HG03520 (cell line): ENCODE results near the gene CXorf65.

Experiments
- ATAC-seq: cut with Tn5 transposase; IDR thresholded peaks from one replicate; pipeline ENCODE4 v1.9.1; 2021; ENCODE audit warnings: mild to moderate bottlenecking, moderate library complexity; ENCODE audit not compliant: unreplicated experiment

The CXorf65 gene

DNA sequence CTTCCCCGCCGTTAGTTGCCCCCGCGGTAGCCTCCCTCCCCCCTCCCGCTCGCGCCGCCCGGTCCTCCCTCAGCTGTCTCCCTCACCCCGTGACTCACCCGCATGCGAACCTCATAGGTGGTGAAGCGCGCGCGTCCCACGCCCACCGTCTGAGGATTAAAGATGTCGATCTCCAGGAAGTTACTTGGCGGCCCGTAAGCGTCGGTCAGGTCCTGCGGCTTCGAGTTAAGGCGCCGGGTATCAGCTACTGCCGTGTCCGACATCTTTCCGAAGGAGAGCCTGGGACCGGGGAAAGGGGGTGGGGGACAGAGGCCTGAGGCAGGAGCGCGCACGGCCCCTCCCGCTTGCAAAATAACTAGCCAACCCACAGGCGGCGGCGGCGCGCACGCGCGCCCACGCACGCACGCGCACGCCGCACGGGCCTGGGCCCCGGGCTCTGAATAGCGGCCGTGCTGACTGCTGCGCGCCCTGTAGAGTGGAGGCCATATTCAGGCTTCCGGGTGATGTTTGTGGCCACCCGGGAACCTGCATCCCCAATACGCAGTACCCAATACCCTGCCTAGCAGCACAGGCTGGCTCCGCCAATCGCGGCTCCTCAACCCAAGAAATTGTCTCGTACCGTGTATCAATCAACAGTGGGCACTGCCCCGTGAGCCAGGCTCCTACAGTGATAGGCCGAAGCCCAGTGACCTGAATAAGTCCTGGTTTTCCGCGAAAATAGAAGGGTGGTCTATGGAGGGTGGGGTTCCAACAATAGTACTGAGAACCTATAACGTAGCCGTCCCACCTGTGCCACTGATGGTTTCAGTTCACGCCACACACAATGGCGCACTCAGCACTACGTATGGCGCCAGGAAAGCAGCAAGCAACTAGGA is 38.3 kb downstream of the CXorf65 start, which contains the start of gene SNX12:
SNX12 (minus strand) TSS at position 291 of the 875 bp plus-strand sequence; CDS start at position 263, 28 bp downstream.
- peak; percentile 92 for ATAC-seq

DNA sequence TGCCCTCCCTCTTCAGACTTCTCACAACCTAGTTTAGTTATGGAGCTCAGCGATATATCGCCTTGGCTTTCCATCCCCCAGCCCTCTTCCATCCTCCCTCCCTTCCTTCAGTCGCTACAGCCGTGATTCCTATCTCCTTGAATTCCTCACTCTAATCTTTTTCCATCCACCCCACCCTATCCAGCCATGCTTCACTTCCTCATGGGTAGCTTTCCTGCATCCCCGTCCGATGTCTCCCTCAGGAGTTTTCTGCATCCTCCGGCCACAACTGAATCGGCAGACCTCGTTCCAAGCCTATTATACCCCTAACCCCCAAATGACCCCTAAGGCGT is 38.9 kb downstream of the CXorf65 start:
- ATAC-seq: no peak

DNA sequence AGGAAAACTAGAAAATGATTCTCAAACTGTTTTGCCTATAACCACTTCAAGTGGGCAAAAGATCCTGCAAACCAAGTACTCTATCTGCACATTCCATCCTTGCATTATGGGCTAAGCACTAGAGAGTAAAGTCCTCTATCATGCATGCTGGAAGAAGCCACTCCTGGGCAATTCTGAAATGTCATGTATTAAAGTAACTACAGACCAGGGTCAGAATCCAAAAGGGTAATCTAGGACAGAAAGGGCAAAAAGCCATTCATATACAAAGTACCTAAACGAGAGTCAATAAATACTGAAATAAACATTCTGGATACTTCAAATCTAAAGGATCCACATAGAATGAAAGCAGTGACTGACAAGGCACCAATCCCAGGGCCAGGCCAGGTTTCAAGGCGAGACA is 39.5 kb downstream of the CXorf65 start:
- no peak for ATAC-seq

- ATAC-seq: no peak
These were observed 46.4 kb downstream of the CXorf65 start for GRCh38 chrX:71060127-71060526.

- no peak for ATAC-seq
These were observed 48.6 kb downstream of the CXorf65 start for GRCh38 chrX:71057848-71058530.

GRCh38 chrX:71056867-71057266 is 49.7 kb downstream of the CXorf65 start:
- ATAC-seq: no peak
